ENCODE data around the gene LSM14B. TPM values are rescaled to one million over a fixed set of nuclear protein-coding genes. Genes with fewer than 3 reads are reported as not detected.

LSM14B gene
- total RNA-seq, 6 experiments from 2014 or later = 9.5 to 19.8 (median 14.2) TPM

DNA sequence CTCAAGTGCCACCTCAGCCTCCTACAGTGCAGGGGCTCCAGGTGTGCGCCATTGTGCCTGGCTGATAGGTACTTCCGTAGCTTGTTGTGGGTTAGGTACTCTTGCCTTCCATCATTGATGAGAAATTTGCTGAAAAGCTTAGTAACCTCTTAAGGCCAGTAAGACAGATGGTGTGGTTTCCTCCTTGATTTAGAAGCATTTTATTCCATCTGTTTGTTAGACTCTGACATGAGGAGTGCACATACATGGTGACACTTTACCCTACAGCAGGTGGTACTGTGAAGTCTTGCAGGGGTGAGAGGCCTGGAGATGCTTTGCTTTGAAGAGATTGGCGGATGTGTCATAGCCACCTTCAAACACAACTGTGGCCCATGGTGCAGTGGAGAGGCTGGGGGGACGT is 45.8 kb downstream of the LSM14B start:
- TF ChIP-seq, protein P1, sequence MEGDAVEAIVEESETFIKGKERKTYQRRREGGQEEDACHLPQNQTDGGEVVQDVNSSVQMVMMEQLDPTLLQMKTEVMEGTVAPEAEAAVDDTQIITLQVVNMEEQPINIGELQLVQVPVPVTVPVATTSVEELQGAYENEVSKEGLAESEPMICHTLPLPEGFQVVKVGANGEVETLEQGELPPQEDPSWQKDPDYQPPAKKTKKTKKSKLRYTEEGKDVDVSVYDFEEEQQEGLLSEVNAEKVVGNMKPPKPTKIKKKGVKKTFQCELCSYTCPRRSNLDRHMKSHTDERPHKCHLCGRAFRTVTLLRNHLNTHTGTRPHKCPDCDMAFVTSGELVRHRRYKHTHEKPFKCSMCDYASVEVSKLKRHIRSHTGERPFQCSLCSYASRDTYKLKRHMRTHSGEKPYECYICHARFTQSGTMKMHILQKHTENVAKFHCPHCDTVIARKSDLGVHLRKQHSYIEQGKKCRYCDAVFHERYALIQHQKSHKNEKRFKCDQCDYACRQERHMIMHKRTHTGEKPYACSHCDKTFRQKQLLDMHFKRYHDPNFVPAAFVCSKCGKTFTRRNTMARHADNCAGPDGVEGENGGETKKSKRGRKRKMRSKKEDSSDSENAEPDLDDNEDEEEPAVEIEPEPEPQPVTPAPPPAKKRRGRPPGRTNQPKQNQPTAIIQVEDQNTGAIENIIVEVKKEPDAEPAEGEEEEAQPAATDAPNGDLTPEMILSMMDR (IDR thresholded peaks at IDR 0.05) = no peak
- no peak for TF ChIP-seq POLR2A (IDR thresholded peaks at IDR 0.05)
- Histone ChIP-seq H3K36me3 (peaks cover 0 to 58% (median 11%) of the 10 kb centered on the region in 4 donors), H3K4me1 (no peaks in the 10 kb centered on the region), H3K9me3 (no peaks in the 10 kb centered on the region), H3K27ac (no peak overlapping the region), H3K27me3 (no peaks in the 10 kb centered on the region), H3K4me3 (no peak overlapping the region)
- 90% methylated on average over 2 of the region's 4 CpGs for WGBS (ENCODE audit: insufficient coverage, low coverage, low lambda C conversion rate, missing lambda C conversion rate)
- DNase-seq (no peak), ATAC-seq (no peak)
- intact Hi-C loops (cut with DNase I) = no loop called here

GRCh38 chr20:62168890-62169435 is 46.7 kb downstream of the LSM14B start:
- intact Hi-C loops (cut with DNase I) = no loop called here
- Histone ChIP-seq H3K9me3 (no peaks in the 10 kb centered on the region), H3K4me1 (no peaks in the 10 kb centered on the region), H3K27ac (no peak overlapping the region), H3K36me3 (peaks cover 0 to 51% (median 7%) of the 10 kb centered on the region in 4 donors), H3K27me3 (no peaks in the 10 kb centered on the region), H3K4me3 (no peak overlapping the region)
- ATAC-seq (peak in 1 of 4 donors; percentile 6), DNase-seq (peak in 1 of 3 donors; percentile 32)
- WGBS (ENCODE audit: insufficient coverage, low coverage, low lambda C conversion rate, missing lambda C conversion rate) = 98% methylated on average over 9 of the region's 23 CpGs
- TF ChIP-seq POLR2A (IDR thresholded peaks at IDR 0.05) = no peak
- TF ChIP-seq, protein P1 (IDR thresholded peaks at IDR 0.05) = no peak

DNA sequence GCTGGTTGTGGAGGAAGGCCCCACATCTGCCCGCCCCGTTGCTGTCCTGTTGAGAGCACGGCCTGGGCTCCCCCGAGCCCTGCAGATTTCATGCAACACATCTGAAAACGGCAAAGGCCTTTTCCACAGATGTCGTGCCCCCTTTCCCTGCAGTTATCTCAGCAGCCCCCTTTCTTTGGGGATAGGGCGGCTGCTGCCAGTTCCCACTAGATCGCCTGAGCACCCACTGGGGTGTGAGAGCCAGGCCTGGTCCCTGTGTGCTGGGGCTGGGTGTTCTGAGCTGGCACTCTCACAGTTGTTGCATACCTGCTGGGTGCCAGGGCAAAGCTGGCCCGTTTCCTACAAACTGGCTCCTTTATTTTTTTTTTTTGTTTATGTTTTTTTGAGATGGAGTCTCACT is 48.3 kb downstream of the LSM14B start:
- Histone ChIP-seq H3K36me3 (peaks cover 0 to 47% (median 2%) of the 10 kb centered on the region in 4 donors), H3K27ac (no peak overlapping the region), H3K9me3 (no peaks in the 10 kb centered on the region), H3K4me3 (no peak overlapping the region), H3K4me1 (no peaks in the 10 kb centered on the region), H3K27me3 (no peaks in the 10 kb centered on the region)
- TF ChIP-seq, protein P1 (IDR thresholded peaks at IDR 0.05) = no peak
- TF ChIP-seq POLR2A (IDR thresholded peaks at IDR 0.05) = no peak
- intact Hi-C loops (cut with DNase I) = no loop called here
- no peak for ATAC-seq
- 93% methylated on average over 3 of the region's 9 CpGs for WGBS (ENCODE audit: insufficient coverage, low coverage, low lambda C conversion rate, missing lambda C conversion rate)
- DNase-seq = peak in 1 of 3 donors; percentile 42

- Histone ChIP-seq H3K4me1 (no peaks in the 10 kb centered on the region), H3K27me3 (no peaks in the 10 kb centered on the region), H3K27ac (no peak overlapping the region), H3K4me3 (no peak overlapping the region), H3K9me3 (no peaks in the 10 kb centered on the region), H3K36me3 (peaks cover 0 to 43% (median 2%) of the 10 kb centered on the region in 4 donors)
- DNase-seq = peak in 1 of 3 donors; percentile 24
- intact Hi-C loops (cut with DNase I) = no loop called here
- TF ChIP-seq, protein P1 (IDR thresholded peaks at IDR 0.05) = no peak
- TF ChIP-seq POLR2A (IDR thresholded peaks at IDR 0.05) = no peak
- WGBS (ENCODE audit: insufficient coverage, low coverage, low lambda C conversion rate, missing lambda C conversion rate) = 91% methylated on average over 8 of the region's 8 CpGs
- ATAC-seq = peak in 1 of 4 donors; percentile 17
Measured at GRCh38 chr20:62171245-62171644, 49.0 kb downstream of the LSM14B start.

Measured in right lobe of liver (tissue), 6 donors.